ENCODE results near the gene TMUB1. TPM values are rescaled to one million over a fixed set of nuclear protein-coding genes. Genes with fewer than 3 reads are reported as not detected.

The TMUB1 gene
- total RNA-seq, 2 experiments from 2014 or later = 56.0 to 59.6 TPM

DNA sequence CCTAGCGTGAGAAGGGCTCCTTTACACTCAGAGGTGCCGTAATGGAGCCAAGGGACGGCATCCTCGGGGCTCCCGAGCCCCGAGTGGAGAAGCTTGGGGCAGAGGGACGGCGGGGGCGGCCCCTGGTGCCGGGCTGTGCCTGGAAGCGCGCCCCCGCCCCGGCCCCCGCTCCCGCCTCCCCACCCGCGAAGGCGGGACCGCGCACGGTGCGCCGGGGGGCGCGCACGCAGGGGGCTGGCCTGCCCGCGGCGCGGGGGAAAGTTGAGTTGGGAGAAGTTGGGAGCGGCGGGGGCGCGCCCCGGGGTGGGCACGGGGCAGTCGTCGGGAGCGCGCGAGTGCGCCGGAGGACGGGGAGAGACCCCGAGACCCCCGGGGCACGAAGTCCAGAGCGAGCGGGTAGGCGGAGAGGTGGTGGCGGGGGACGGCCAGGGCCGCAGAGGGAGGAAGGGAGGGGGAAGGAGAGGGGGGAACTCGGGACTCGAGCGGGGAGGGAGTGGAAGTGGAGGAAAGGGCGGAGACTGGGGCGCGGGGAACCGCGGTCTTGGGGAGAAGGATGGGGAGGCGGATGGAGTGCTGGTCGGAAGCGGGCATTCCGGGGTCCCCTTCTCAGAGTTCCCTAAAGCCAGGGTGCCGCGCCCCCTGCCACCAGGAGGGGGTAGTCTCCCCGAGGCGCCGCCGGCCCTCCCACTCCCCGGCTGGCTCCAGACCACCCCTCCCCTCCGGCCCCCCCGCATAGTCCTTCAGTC lies 23.8 kb downstream of the TMUB1 start, which contains the start of gene SLC4A2:
Gene SLC4A2 (plus strand): TSS at position 223 of the 746 bp plus-strand sequence. CDS start 2,399 bp downstream, outside the sequence.
- Histone ChIP-seq H4K20me1 (ENCODE audit: insufficient read depth, low read length) (no peaks in the 10 kb centered on the region), H3K4me2 (ENCODE audit: low read length) (peak within 1 kb of the TSS; percentile 98), H3K36me3 (ENCODE audit: insufficient read depth, low read length) (peaks cover 11% of the 10 kb centered on the region), H3K4me3 (ENCODE audit: low read depth, low read length, poor library complexity, severe bottlenecking) (peak within 1 kb of the TSS; percentile 98), H3K9me3 (ENCODE audit: low read length) (no peaks in the 10 kb centered on the region), H3K4me1 (ENCODE audit: insufficient read depth, low read length, poor library complexity, severe bottlenecking) (peaks cover 33% of the 10 kb centered on the region), H2AFZ (ENCODE audit: low read length) (peak within 1 kb of the TSS; percentile 87), H3K79me2 (ENCODE audit: insufficient read depth, low read depth, low read length) (peaks cover 14% of the 10 kb centered on the region; the same call in 1 of the 2 replicates), H3K9me2 (ENCODE audit: insufficient read depth, low read length) (no peaks in the 10 kb centered on the region), H3K27ac (ENCODE audit: low read depth, low read length, poor library complexity, severe bottlenecking) (peak within 1 kb of the TSS; percentile 70)
- DNase-seq (ENCODE audit: low spot score) = peak; percentile 83
- TF ChIP-seq EZH2phosphoT487 (IDR thresholded peaks at IDR 0.05; ENCODE audit: borderline replicate concordance, low read depth, low read length) = no peak
- TF ChIP-seq, protein P1, sequence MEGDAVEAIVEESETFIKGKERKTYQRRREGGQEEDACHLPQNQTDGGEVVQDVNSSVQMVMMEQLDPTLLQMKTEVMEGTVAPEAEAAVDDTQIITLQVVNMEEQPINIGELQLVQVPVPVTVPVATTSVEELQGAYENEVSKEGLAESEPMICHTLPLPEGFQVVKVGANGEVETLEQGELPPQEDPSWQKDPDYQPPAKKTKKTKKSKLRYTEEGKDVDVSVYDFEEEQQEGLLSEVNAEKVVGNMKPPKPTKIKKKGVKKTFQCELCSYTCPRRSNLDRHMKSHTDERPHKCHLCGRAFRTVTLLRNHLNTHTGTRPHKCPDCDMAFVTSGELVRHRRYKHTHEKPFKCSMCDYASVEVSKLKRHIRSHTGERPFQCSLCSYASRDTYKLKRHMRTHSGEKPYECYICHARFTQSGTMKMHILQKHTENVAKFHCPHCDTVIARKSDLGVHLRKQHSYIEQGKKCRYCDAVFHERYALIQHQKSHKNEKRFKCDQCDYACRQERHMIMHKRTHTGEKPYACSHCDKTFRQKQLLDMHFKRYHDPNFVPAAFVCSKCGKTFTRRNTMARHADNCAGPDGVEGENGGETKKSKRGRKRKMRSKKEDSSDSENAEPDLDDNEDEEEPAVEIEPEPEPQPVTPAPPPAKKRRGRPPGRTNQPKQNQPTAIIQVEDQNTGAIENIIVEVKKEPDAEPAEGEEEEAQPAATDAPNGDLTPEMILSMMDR (conservative IDR thresholded peaks at IDR 0.05; ENCODE audit: low read length) = peak; percentile 73
- no TSS peak for BruUV-seq (replicated peaks)
- CTCF ChIA-PET (ENCODE audit: unreplicated experiment) = interaction anchor here (0.6 kb wide), 1 partner anchor 27 kb away, joined by 3 read pairs; no protein-coding TSS in a partner anchor
- POLR2A ChIA-PET = interaction anchor here (0.8 to 1.3 kb wide), 2 partner anchors 9 to 24 kb away, joined by 3 read pairs; partner anchors contain the start of gene TMUB1
- intact Hi-C loops (cut with micrococcal nuclease; ENCODE audit: unreplicated experiment) = loop anchor here (1.0 kb wide), 2 partner anchors 21 to 52 kb away; partner anchors contain the start of gene FASTK

DNA sequence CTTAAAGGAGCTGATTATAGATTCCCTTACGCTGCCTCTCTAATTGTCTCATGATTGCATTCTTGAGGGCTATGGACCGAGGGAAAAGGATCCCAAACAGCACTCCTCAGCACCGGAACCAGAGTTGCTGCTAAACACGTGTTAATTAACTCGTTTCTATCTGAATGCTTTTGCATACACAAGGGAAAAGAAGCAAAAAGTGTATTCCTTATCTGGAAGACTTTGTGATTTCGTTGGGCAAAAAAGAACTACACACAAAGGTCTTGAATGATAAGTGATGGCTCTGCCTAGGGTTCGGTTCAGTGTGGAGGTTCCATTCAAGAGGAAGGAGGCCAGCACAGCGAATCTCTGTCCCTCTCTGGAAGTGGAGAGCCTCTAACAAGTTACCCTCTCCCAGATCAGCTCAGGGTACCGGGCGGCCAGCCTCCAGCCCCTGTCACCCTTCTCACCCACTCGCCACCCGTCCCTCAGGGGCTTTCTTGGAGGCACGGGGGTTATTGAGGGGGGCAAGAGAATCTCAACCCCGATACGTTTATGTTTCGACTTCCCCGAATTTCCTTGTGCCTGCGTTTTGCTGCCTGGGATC lies 24.4 kb downstream of the TMUB1 start:
- H3K9me2 ChIP-seq (ENCODE audit: insufficient read depth, low read length) = no peaks in the 10 kb centered on the region
- peak overlapping the region; percentile 98 for H3K4me2 ChIP-seq (ENCODE audit: low read length)
- H3K4me3 ChIP-seq (ENCODE audit: low read depth, low read length, poor library complexity, severe bottlenecking) = peak overlapping the region; percentile 98
- peak; percentile 41 for DNase-seq (ENCODE audit: low spot score)
- TSS peak; percentile 65 for BruUV-seq (replicated peaks)
- POLR2A ChIA-PET = interaction anchor here (0.8 to 1.3 kb wide), 4 partner anchors 9 to 31 kb away, joined by 3 read pairs; partner anchors contain the start of genes ABCB8 and TMUB1
- H3K4me1 ChIP-seq (ENCODE audit: insufficient read depth, low read length, poor library complexity, severe bottlenecking) = peaks cover 33% of the 10 kb centered on the region
- peak overlapping the region; percentile 70 for H3K27ac ChIP-seq (ENCODE audit: low read depth, low read length, poor library complexity, severe bottlenecking)
- CTCF ChIA-PET (ENCODE audit: unreplicated experiment) = no interaction called here
- peak overlapping the region; percentile 87 for H2AFZ ChIP-seq (ENCODE audit: low read length)
- H4K20me1 ChIP-seq (ENCODE audit: insufficient read depth, low read length) = no peaks in the 10 kb centered on the region
- TF ChIP-seq, protein P1 (conservative IDR thresholded peaks at IDR 0.05; ENCODE audit: low read length) = no peak
- no peak for TF ChIP-seq EZH2phosphoT487 (IDR thresholded peaks at IDR 0.05; ENCODE audit: borderline replicate concordance, low read depth, low read length)
- peaks cover 8% of the 10 kb centered on the region for H3K36me3 ChIP-seq (ENCODE audit: insufficient read depth, low read length)
- intact Hi-C loops (cut with micrococcal nuclease; ENCODE audit: unreplicated experiment) = loop anchor here (1.0 kb wide), 3 partner anchors 21 to 52 kb away; partner anchors contain the start of genes ABCB8 and FASTK
- H3K79me2 ChIP-seq (ENCODE audit: insufficient read depth, low read depth, low read length) = peaks cover 14% of the 10 kb centered on the region; the same call in 1 of the 2 replicates
- H3K9me3 ChIP-seq (ENCODE audit: low read length) = no peaks in the 10 kb centered on the region

Data from OCI-LY7 (cell line).